NCI-H146 treated with DMSO at 0.1 percent for 48 hours (cell line): ENCODE results near the gene SLC38A2.
"Not testable (repeated sequence)": the region's sequence is repeated elsewhere in the genome, so short reads cannot be mapped to it uniquely, and the experiment has no call there.

Experiments used
- DNase-seq: peaks from one replicate; lab custom pipeline; 2025; ENCODE audit not compliant: unreplicated experiment; lab: John Stamatoyannopoulos, UW

The SLC38A2 gene

GRCh38 chr12:46325075-46325474, 47.5 kb downstream of the SLC38A2 start:
- not testable (repeated sequence) for DNase-seq

- no peak for DNase-seq
Observed at GRCh38 chr12:46320731-46321130, 51.8 kb downstream of the SLC38A2 start.

GRCh38 chr12:46318037-46318436, 54.5 kb downstream of the SLC38A2 start:
- DNase-seq = no peak
